Epidermal melanocyte (primary cell): Measurements from ENCODE around the gene POLRMT.

Experiments used
- DNase-seq: peaks from one replicate; pipeline ENCODE4 v3.0.0; 2011; ENCODE audit warnings: low spot score; ENCODE audit not compliant: insufficient read length

The POLRMT gene

GRCh38 chr19:581399-582111, 51.8 kb downstream of the POLRMT start:
- DNase-seq: no peak

- DNase-seq: no peak
Observed at GRCh38 chr19:580274-580835, 53.0 kb downstream of the POLRMT start.

- no peak for DNase-seq
Observed at GRCh38 chr19:579842-580155, 53.5 kb downstream of the POLRMT start.

- DNase-seq: no peak
Observed at GRCh38 chr19:579111-579841, 54.1 kb downstream of the POLRMT start.

- no peak for DNase-seq
Observed at GRCh38 chr19:577439-578392, 55.6 kb downstream of the POLRMT start.

- no peak for DNase-seq
Observed at GRCh38 chr19:576768-577438, 56.4 kb downstream of the POLRMT start.

- no peak for DNase-seq
Observed at GRCh38 chr19:575527-576506, 57.5 kb downstream of the POLRMT start.

- DNase-seq: peak; percentile 63
Observed at GRCh38 chr19:574658-575526, 58.4 kb downstream of the POLRMT start.

GRCh38 chr19:573519-573825, 59.9 kb downstream of the POLRMT start:
- DNase-seq: no peak

- DNase-seq: peak; percentile 64
Observed at GRCh38 chr19:572743-573518, 60.4 kb downstream of the POLRMT start.

GRCh38 chr19:572140-572742, 61.1 kb downstream of the POLRMT start, which contains the start of gene BSG:
BSG (plus strand) TSS chr19:572596; CDS start chr19:572635, 39 bp downstream.
- peak; percentile 99 for DNase-seq

- DNase-seq: no peak
Observed at GRCh38 chr19:571566-571974, 61.8 kb downstream of the POLRMT start.

- DNase-seq: no peak
Observed at GRCh38 chr19:570937-571565, 62.3 kb downstream of the POLRMT start.

- no peak for DNase-seq
Observed at GRCh38 chr19:570251-570686, 63.1 kb downstream of the POLRMT start.

GRCh38 chr19:567296-567900, 65.9 kb downstream of the POLRMT start:
- no peak for DNase-seq
